ENCODE results near the gene VPS45.
"Not testable (repeated sequence)": the region's sequence is repeated elsewhere in the genome, so short reads cannot be mapped to it uniquely, and the experiment has no call there.

The VPS45 gene

GRCh38 chr1:150159550-150159949 lies 92.0 kb downstream of the VPS45 start:
- DNase-seq (ENCODE audit: low read depth): no peak

GRCh38 chr1:150160964-150161621 lies 93.5 kb downstream of the VPS45 start:
- no peak for DNase-seq (ENCODE audit: low read depth)

GRCh38 chr1:150161747-150162581 lies 94.4 kb downstream of the VPS45 start:
- no peak for DNase-seq (ENCODE audit: low read depth)

GRCh38 chr1:150162582-150162861 lies 94.9 kb downstream of the VPS45 start:
- DNase-seq (ENCODE audit: low read depth): no peak

- no peak for DNase-seq (ENCODE audit: low read depth)
Measured at GRCh38 chr1:150162862-150163706, 95.5 kb downstream of the VPS45 start.

- DNase-seq (ENCODE audit: low read depth): no peak
Measured at GRCh38 chr1:150164224-150164623, 96.6 kb downstream of the VPS45 start.

GRCh38 chr1:150164779-150165178 lies 97.2 kb downstream of the VPS45 start:
- no peak for DNase-seq (ENCODE audit: low read depth)

- no peak for DNase-seq (ENCODE audit: low read depth)
Measured at GRCh38 chr1:150165622-150166612, 98.3 kb downstream of the VPS45 start.

GRCh38 chr1:150168960-150169601 lies 101.5 kb downstream of the VPS45 start:
- DNase-seq (ENCODE audit: low read depth): no peak

- no peak for DNase-seq (ENCODE audit: low read depth)
Measured at GRCh38 chr1:150171801-150172200, 104.2 kb downstream of the VPS45 start.

- no peak for DNase-seq (ENCODE audit: low read depth)
Measured at GRCh38 chr1:150173141-150173585, 105.6 kb downstream of the VPS45 start.

GRCh38 chr1:150176593-150176992 lies 109.0 kb downstream of the VPS45 start:
- no peak for DNase-seq (ENCODE audit: low read depth)

GRCh38 chr1:150178548-150178947 lies 111.0 kb downstream of the VPS45 start:
- DNase-seq (ENCODE audit: low read depth): no peak

GRCh38 chr1:150179867-150180266 lies 112.3 kb downstream of the VPS45 start:
- DNase-seq (ENCODE audit: low read depth): no peak

- DNase-seq (ENCODE audit: low read depth): no peak
Measured at GRCh38 chr1:150180474-150180873, 112.9 kb downstream of the VPS45 start.

GRCh38 chr1:150182247-150182646 lies 114.7 kb downstream of the VPS45 start:
- DNase-seq (ENCODE audit: low read depth): no peak

GRCh38 chr1:150183061-150183460 lies 115.5 kb downstream of the VPS45 start:
- DNase-seq (ENCODE audit: low read depth): no peak

- no peak for DNase-seq (ENCODE audit: low read depth)
Measured at GRCh38 chr1:150185481-150185880, 117.9 kb downstream of the VPS45 start.

GRCh38 chr1:150186438-150186788 lies 118.8 kb downstream of the VPS45 start:
- not testable (repeated sequence) for DNase-seq (ENCODE audit: low read depth)

- DNase-seq (ENCODE audit: low read depth): no peak
Measured at GRCh38 chr1:150186789-150187559, 119.4 kb downstream of the VPS45 start.

All from activated T-cell treated with anti-CD3 and anti-CD28 coated beads for 24 hours (primary cell).